Measurements from ENCODE around the gene EHD2.
"Not testable (repeated sequence)": the region's sequence is repeated elsewhere in the genome, so short reads cannot be mapped to it uniquely, and the experiment has no call there.

EHD2 gene

DNA sequence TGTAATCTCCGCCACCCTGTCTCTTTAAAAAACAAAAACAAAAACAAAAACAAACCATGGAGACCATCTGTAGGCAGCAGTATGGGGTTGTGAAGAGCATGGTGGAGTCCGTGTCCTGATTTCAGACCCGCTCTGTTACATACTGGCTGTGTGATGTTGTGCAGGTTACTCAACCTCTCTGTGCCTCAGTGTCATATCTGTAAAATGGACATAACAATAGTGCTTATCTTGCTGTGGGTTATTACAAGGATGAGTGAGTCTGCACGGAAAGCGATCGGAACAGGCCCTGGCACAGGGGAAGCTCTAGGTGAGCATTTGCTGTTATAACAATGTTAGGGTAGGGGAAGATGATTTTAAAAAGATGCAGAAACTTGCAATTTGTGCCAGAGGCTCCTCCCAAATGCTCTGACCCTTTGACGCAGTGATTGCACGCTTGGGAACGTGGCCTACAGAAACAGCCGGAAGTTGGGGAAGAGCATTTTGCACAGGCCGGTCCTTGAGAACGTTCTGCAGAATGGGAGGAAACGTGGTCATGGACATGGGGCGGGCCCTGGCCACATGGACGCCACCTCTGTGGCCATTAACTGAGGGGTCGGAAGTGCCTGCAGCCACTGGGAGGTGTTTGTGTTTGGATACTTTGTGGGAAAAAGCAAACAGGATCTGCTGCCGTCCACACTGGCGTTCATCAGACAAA is 49.5 kb downstream of the EHD2 start:
- intact Hi-C loops (cut with DNase I), result loop anchor here (10.0 kb wide), 1 partner anchor 102 kb away; no protein-coding TSS in a partner anchor
- DNase-seq, result no peak

DNA sequence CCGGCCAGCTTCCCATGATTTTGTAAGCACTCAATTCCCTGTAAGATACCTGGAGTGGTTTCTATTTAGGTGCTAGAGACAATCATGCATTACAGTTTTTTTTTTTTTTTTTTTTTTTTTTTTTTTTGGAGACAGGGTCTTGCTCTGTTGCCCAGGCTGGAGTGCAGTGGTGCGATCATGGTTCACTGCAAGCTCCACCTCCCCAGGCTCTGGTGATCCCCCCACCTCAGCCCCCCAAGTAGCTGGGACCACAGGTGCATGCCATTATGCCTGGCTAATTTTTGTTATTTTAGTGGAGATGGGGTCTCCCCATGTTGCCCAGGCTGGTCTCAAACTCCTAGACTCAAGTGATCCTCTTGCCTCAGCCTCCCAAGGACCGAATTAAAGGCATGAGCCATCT is 51.5 kb downstream of the EHD2 start:
- intact Hi-C loops (cut with DNase I), result loop anchor here (10.0 kb wide), 1 partner anchor 100 kb away; no protein-coding TSS in a partner anchor
- not testable (repeated sequence) for DNase-seq

DNA sequence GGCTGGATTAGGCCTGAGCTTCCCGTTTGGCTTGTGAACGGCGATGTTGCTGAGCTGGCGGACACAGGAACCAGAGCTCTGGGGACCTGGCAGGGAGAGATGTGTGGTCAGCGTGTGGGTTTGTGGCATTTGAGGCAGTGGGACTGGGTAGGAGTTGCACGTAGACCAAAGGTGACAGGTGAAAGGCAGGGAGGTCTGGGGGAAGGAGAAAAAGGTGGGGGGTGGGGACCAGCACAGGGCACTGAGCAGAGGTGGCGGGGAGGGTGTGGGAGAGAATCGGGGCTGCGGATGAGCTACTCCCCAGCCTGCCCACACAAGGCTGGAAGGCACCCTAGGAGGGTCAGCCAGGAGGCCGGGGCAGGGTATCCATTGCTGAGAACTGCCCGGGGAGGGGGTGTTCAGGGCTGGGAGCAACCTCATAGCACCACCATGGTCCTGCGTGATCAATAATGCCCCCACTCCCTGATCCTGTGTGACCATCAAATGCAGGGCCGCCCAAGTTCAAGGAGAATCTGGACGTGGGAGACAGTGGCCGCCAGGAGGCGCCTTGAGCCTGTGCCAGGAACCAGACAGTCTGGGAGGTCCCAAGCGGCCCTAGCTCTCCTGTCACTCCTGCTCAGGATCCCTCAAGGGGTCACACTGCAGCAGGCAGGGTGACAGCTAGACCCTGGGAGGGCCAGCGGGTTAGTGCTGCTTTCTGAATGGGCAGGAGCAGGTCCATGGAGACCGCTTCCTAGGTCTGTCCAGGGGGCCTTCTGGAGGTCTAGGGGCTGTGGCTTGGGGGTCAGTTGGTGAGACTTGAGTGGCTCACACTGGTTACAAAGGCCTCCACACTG is 52.5 kb downstream of the EHD2 start:
- intact Hi-C loops (cut with DNase I), result loop anchor here (1.0 to 10.0 kb wide), 2 partner anchors 23 to 99 kb away; no protein-coding TSS in a partner anchor
- peak in 9 of 10 donors; percentile 36 to 95 (median 65) for DNase-seq

DNA sequence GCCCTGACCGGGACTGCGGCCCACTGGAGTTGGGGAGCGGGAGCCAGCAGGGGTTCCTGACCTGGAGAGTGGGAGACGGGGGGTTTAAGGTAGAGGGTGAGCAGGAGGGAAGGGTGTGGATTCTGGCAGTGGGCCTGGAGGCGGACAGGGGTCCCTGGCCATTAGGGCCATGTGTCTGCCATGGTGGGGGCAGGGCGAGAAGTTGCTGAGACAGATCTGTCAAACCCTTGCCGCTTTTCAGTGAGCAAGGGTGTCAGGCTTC is 53.1 kb downstream of the EHD2 start:
- intact Hi-C loops (cut with DNase I), result loop anchor here (1.0 to 10.0 kb wide), 2 partner anchors 22 to 99 kb away; no protein-coding TSS in a partner anchor
- peak in 1 of 10 donors; percentile 81 for DNase-seq

GRCh38 chr19:47766670-47767069 is 53.4 kb downstream of the EHD2 start:
- no peak for DNase-seq
- intact Hi-C loops (cut with DNase I), result loop anchor here (1.0 to 10.0 kb wide), 2 partner anchors 22 to 98 kb away; no protein-coding TSS in a partner anchor

DNA sequence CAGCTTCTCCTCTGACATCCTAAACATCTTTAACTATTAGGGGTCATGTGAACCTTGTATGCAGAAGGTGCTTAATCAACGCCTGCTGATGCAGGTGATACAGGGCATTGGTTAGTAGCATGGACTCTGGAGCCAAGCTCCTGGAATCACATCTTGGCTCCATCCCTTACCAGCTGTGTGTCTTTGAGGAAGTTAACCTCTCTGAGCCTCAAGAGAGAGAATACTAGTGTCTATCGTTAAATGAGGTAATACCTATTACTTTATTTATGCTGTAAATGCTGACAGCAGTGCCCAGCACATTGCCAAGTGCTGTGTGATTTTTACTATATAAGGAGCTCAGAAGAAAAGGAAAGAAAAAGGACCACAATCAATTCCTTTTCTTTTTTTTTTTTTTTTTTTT is 54.1 kb downstream of the EHD2 start:
- intact Hi-C loops (cut with DNase I), result loop anchor here (10.0 kb wide), 1 partner anchor 97 kb away; no protein-coding TSS in a partner anchor
- DNase-seq, result no peak

GRCh38 chr19:47768604-47769003 is 55.4 kb downstream of the EHD2 start:
- intact Hi-C loops (cut with DNase I), result loop anchor here (10.0 kb wide), 1 partner anchor 96 kb away; no protein-coding TSS in a partner anchor
- no peak for DNase-seq

GRCh38 chr19:47769534-47769933 is 56.3 kb downstream of the EHD2 start:
- intact Hi-C loops (cut with DNase I), result loop anchor here (10.0 kb wide), 1 partner anchor 95 kb away; no protein-coding TSS in a partner anchor
- DNase-seq, result no peak

DNA sequence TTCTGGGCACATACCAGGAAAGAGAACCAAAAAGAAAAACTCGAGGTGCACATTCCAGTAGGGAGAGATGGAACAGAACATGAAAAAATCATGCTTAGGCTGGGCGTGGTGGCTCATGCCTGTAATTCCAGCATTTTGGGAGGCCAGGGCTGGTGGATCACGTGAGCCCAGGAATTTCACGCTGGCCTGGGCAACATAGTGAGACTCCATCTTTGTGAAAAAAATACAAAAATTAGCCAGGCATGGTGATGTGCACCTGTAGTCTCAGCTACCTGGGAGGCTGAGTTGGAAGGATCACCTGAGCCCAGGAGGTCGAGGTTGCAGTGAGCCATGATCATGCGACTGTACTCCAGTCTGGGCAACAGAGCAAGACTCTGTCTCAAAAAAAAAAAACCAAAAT is 58.1 kb downstream of the EHD2 start:
- DNase-seq; intact Hi-C loops (cut with DNase I): not testable (repeated sequence)

- peak in 1 of 10 donors; percentile 23 for DNase-seq
Measured at GRCh38 chr19:47776568-47776967, 63.3 kb downstream of the EHD2 start.

GRCh38 chr19:47777245-47778048 is 64.2 kb downstream of the EHD2 start:
- DNase-seq, result peak in 1 of 10 donors; percentile 73
- intact Hi-C loops (cut with DNase I), result not testable (repeated sequence)

More at GRCh38 chr19:47776568-47776967, 63.3 kb downstream of the EHD2 start:
- intact Hi-C loops (cut with DNase I), result no loop called here

- intact Hi-C loops (cut with DNase I), result no loop called here
- DNase-seq, result peak; percentile 71 to 97 (median 82)
Measured at GRCh38 chr19:47778049-47778953, 65.1 kb downstream of the EHD2 start, which contains the start of gene SELENOW. TSS of gene SELENOW (plus strand) at chr19:47778703. CDS start at chr19:47778786, 83 bp downstream.

DNA sequence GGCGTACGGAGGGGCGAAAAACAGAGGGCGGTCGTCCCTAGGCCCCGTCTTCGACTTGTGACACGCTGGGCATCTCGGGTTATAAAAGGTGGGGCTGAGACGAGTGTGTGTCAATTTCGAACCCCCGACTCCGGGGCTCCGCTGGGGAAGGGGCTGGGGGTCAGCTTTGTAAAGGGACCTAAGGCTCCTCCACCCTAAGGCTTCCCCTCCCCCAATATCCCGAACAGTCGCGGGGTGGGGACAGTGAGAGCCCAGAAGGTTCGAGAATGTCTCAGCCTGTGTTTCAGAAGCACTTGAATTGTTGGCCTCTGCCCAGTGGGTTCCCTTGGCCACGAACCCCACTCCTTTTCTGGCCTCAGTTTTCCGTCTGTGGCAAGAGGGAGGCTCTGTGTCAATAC is 65.7 kb downstream of the EHD2 start:
- peak in 7 of 10 donors; percentile 29 to 83 (median 37) for DNase-seq
- intact Hi-C loops (cut with DNase I), result no loop called here

DNA sequence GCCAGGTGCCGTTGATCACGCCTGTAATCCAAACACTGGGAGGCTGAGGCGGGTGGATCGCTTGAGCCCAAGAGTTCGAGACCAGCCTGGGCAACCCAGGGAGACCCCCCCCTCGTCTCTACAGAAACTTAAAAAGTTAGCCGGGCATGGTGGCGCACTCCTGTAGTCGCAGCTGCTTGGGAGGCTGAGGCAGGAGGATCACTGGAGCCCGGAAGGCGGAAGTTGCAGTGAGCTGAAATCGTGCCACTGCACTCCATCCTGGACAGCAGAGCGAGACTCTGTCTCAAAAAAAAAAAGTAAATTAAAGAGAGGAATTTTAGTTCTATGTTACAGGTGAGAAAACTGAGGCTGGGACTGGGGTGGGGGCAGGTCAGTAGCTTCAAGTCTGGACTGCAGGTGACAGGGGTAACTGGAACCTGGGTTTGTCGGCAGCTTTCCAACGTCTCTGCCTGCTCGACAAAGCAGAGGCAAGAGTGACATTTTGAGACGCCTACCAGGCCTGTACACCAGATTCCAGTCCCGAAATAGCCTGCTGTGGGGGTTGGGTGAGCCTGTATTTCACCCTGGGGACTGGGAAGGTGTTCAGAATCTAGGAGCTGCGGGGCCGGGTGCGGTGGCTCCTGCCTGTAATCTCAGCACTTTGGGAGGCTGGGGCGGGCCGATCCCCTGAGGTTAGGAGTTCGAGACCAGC is 66.4 kb downstream of the EHD2 start:
- intact Hi-C loops (cut with DNase I), result no loop called here
- peak; percentile 27 to 91 (median 51) for DNase-seq

DNA sequence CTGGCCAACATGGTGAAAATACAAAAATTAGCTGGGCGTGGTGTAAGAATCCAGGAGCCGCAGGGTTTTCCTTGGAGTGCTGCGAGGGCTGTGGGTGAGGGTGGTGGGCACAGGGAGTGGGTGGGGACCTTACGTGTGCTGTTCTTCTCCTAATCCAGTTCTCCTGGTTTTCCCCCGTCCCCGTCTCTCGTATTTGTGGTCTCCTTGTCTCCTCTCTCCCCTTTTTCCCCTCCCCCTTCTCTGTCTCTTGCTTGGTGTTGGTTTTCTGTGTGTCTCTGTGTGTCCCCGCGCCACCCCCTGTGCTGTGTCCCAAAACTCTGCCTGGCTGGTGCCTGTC is 67.0 kb downstream of the EHD2 start:
- no peak for DNase-seq
- intact Hi-C loops (cut with DNase I), result no loop called here

GRCh38 chr19:47781590-47782262 is 68.5 kb downstream of the EHD2 start:
- intact Hi-C loops (cut with DNase I), result no loop called here
- DNase-seq, result peak in 8 of 10 donors; percentile 31 to 86 (median 48)

- DNase-seq, result peak in 1 of 10 donors; percentile 57
- intact Hi-C loops (cut with DNase I), result no loop called here
Measured at GRCh38 chr19:47786566-47786965, 73.3 kb downstream of the EHD2 start.

DNA sequence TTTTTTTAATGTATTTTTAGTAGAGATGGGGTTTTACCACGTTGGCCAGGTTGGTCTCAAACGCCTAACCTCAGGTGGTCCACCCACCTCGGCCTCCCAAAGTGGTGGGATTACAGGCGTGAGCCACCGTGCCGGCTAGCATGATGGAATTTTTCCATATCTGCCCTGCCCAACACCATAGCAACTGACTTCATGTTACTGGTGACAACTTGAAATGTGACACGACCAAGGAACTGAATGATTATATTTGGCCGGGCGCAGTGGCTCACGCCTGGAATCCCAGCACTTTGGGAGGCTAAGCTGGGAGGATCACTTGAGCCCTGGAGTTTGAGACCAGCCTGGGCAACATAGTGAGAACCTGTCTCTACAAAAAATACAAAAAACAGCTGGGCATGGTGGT is 74.1 kb downstream of the EHD2 start:
- intact Hi-C loops (cut with DNase I), result not testable (repeated sequence)
- DNase-seq, result peak in 1 of 10 donors; percentile 25
